PFSK-1 (cell line): Measurements from ENCODE around the gene HMG20B.
A peak's percentile ranks its signal among the peaks of the same experiment; 100 is the strongest.

Experiments
- POLR2AphosphoS5 ChIP-seq: IDR thresholded peaks from 2 replicates; pipeline ENCODE4 v1.6.1; 2012; ENCODE audit warnings: low read depth, mild to moderate bottlenecking, control low read depth, low read length, moderate library complexity
- REST ChIP-seq, 2 experiments: IDR thresholded peaks; 2 replicates each; pipeline versions ENCODE4 v1.6.1 to v1.8.0; 2011 to 2012; ENCODE audit warnings: low read depth in 2 of 2, low read length in 2 of 2, control low read depth in 1 of 2, inconsistent platforms in 1 of 2, mild to moderate bottlenecking in 1 of 2, moderate library complexity in 1 of 2; ENCODE audit not compliant: insufficient read depth in 1 of 2
- SIN3A ChIP-seq: IDR thresholded peaks from 2 replicates; pipeline ENCODE4 v1.6.1; 2012; ENCODE audit warnings: mild to moderate bottlenecking, low read length, moderate library complexity, borderline replicate concordance; ENCODE audit not compliant: insufficient read depth
- TAF1 ChIP-seq: IDR thresholded peaks from 2 replicates; pipeline ENCODE4 v1.6.1; 2012; ENCODE audit warnings: low read length, control low read depth, borderline replicate concordance; ENCODE audit not compliant: insufficient read depth

- no peak for TF ChIP-seq TAF1
- no peak; the same call in 1 of the 2 replicates for TF ChIP-seq POLR2AphosphoS5
- TF ChIP-seq REST (IDR thresholded peaks at IDR 0.05; ENCODE audit: insufficient read depth in 1 of 2, low read depth in 2 of 2, low read length in 2 of 2) = 0 out of 4 replicates have a peak, but pooled peaks of 1 of the 2 experiments have one; percentile 15
- no peak for TF ChIP-seq SIN3A
These were observed 27.1 kb upstream of the HMG20B start for GRCh38 chr19:3545669-3546034.
